ENCODE data around the gene ZNF341. TPM values are rescaled to one million over a fixed set of nuclear protein-coding genes. Genes with fewer than 3 reads are reported as not detected.

ZNF341 gene
- polyA plus RNA-seq, 1 donor (not counting 4 experiments of a cell fraction or from before 2014, with no cell fraction given), result 1.7 TPM

GRCh38 chr20:33733654-33734576 lies 2.1 kb downstream of the ZNF341 start:
- Histone ChIP-seq H2AFZ (ENCODE audit: control insufficient read depth, low read length) (peak overlapping the region; percentile 3), H3K27ac (ENCODE audit: control insufficient read depth, insufficient read depth, low read length) (no peak overlapping the region), H3K79me2 (ENCODE audit: control insufficient read depth, insufficient read depth, low read length) (no peaks in the 10 kb centered on the region), H3K4me2 (ENCODE audit: control insufficient read depth, extremely low read depth, insufficient read depth, low read depth, low read length) (peak overlapping the region; percentile 43), H3K9me3 (ENCODE audit: control insufficient read depth, low read depth, low read length) (peaks cover 6% of the 10 kb centered on the region), H3K4me3 (ENCODE audit: control insufficient read depth in 2 of 3, extremely low read depth in 1 of 3, insufficient read depth in 2 of 3, low read depth in 1 of 3, low read length in 3 of 3) (no peak overlapping the region), H3K4me1 (ENCODE audit: control insufficient read depth, extremely low read depth, insufficient read depth, low read length) (peaks cover 15% of the 10 kb centered on the region), H4K20me1 (ENCODE audit: control insufficient read depth, extremely low read depth, insufficient read depth, low read length) (no peaks in the 10 kb centered on the region), H3K27me3 (ENCODE audit: control insufficient read depth, extremely low read depth, insufficient read depth, low read length) (no peaks in the 10 kb centered on the region), H3K36me3 (ENCODE audit: control insufficient read depth in 2 of 2, extremely low read depth in 1 of 2, insufficient read depth in 2 of 2, low read length in 2 of 2) (peaks cover 0 to 2% of the 10 kb centered on the region in 2 experiments), H3K9ac (ENCODE audit: control insufficient read depth, extremely low read depth, insufficient read depth, low read length) (no peak overlapping the region), H3K9me1 (ENCODE audit: control insufficient read depth, extremely low read depth, insufficient read depth, low read length) (no peaks in the 10 kb centered on the region)
- TF ChIP-seq CTCF (optimal IDR thresholded peaks at IDR 0.05 in 1 of 3, IDR thresholded peaks at IDR 0.05 in 1 of 3, conservative IDR thresholded peaks at IDR 0.05 in 1 of 3; ENCODE audit: extremely low read depth in 1 of 3, insufficient read depth in 2 of 3, low read length in 3 of 3), result no peak
- no peak for TF ChIP-seq EZH2 (IDR thresholded peaks at IDR 0.05; ENCODE audit: low read length)
- FAIRE-seq (no peak), DNase-seq (ENCODE audit: low read depth, low spot score) (no peak)
- dilution Hi-C loops (cut with MboI; ENCODE audit: extremely low pct_ligation_motif_present, low sequenced_read_pairs), result no loop called here

- dilution Hi-C loops (cut with MboI; ENCODE audit: extremely low pct_ligation_motif_present, low sequenced_read_pairs), result no loop called here
Measured at GRCh38 chr20:33736962-33737361, 5.2 kb downstream of the ZNF341 start.

More at GRCh38 chr20:33736962-33737361, 5.2 kb downstream of the ZNF341 start:
- Histone ChIP-seq H3K27me3 (ENCODE audit: control insufficient read depth, extremely low read depth, insufficient read depth, low read length) (no peaks in the 10 kb centered on the region), H4K20me1 (ENCODE audit: control insufficient read depth, extremely low read depth, insufficient read depth, low read length) (no peaks in the 10 kb centered on the region), H3K4me3 (ENCODE audit: control insufficient read depth in 2 of 3, extremely low read depth in 1 of 3, insufficient read depth in 2 of 3, low read depth in 1 of 3, low read length in 3 of 3) (no peak overlapping the region), H3K9me1 (ENCODE audit: control insufficient read depth, extremely low read depth, insufficient read depth, low read length) (no peaks in the 10 kb centered on the region), H2AFZ (ENCODE audit: control insufficient read depth, low read length) (no peak overlapping the region), H3K4me2 (ENCODE audit: control insufficient read depth, extremely low read depth, insufficient read depth, low read depth, low read length) (no peak overlapping the region), H3K36me3 (ENCODE audit: control insufficient read depth in 2 of 2, extremely low read depth in 1 of 2, insufficient read depth in 2 of 2, low read length in 2 of 2) (peaks cover 0 to 4% of the 10 kb centered on the region in 2 experiments), H3K27ac (ENCODE audit: control insufficient read depth, insufficient read depth, low read length) (no peak overlapping the region), H3K4me1 (ENCODE audit: control insufficient read depth, extremely low read depth, insufficient read depth, low read length) (peaks cover 13% of the 10 kb centered on the region), H3K9ac (ENCODE audit: control insufficient read depth, extremely low read depth, insufficient read depth, low read length) (no peak overlapping the region), H3K9me3 (ENCODE audit: control insufficient read depth, low read depth, low read length) (peaks cover 6% of the 10 kb centered on the region), H3K79me2 (ENCODE audit: control insufficient read depth, insufficient read depth, low read length) (no peaks in the 10 kb centered on the region)
- FAIRE-seq (no peak), DNase-seq (ENCODE audit: low read depth, low spot score) (no peak)
- no peak for TF ChIP-seq EZH2 (IDR thresholded peaks at IDR 0.05; ENCODE audit: low read length)

All from keratinocyte (primary cell).